ENCODE data around the gene PLB1.

GRCh38 chr2:28613633-28614501 lies 118.0 kb downstream of the PLB1 start:
- no peak for TF ChIP-seq POLR2A (IDR thresholded peaks at IDR 0.05)
- no peak for TF ChIP-seq CTCF (IDR thresholded peaks at IDR 0.05)
